HepG2 (cell line): ENCODE data around the gene GPATCH4. TPM values are rescaled to one million over a fixed set of nuclear protein-coding genes. Genes with fewer than 3 reads are reported as not detected.
A peak's percentile ranks its signal among the peaks of the same experiment; 100 is the strongest.

Source experiments
- CREM ChIP-seq, 2 experiments: sonication (generic) in 1 of 2; formaldehyde crosslinking in 1 of 2; IDR thresholded peaks; 2 replicates each; pipeline versions ENCODE4 v1.4.0 to v1.6.1; 2016 to 2020; ENCODE audit warnings: antibody characterized with exemption in 1 of 2, mild to moderate bottlenecking in 1 of 2, missing genetic modification reagents in 1 of 2
- HNF1A ChIP-seq, 2 experiments: sonication (generic) in 1 of 2; formaldehyde crosslinking in 1 of 2; IDR thresholded peaks; 2 replicates each; pipeline versions ENCODE4 v1.4.0 to v1.6.1; 2016 to 2020; ENCODE audit warnings: borderline replicate concordance in 1 of 2, low read depth in 1 of 2, mild to moderate bottlenecking in 1 of 2, missing genetic modification reagents in 1 of 2
- KMT2B ChIP-seq: IDR thresholded peaks from 2 replicates; pipeline ENCODE4 v1.6.1; 2016; ENCODE audit warnings: missing genetic modification reagents, missing compliant biosample characterization
- MAF1 ChIP-seq: sonication (generic); formaldehyde crosslinking; IDR thresholded peaks from 2 replicates; pipeline ENCODE4 v1.5.0; 2020; ENCODE audit warnings: missing genetic modification reagents, borderline replicate concordance
- RNF2 ChIP-seq: fragments of 450-650 bp; conservative IDR thresholded peaks from 2 replicates; pipeline ENCODE4 v1.6.1; 2016; ENCODE audit warnings: low read depth
- THAP8 ChIP-seq: sonication (generic); formaldehyde crosslinking; IDR thresholded peaks from 2 replicates; pipeline ENCODE4 v1.5.1; 2020; ENCODE audit warnings: missing genetic modification reagents, mild to moderate bottlenecking, borderline replicate concordance
- TRAFD1 ChIP-seq: sonication (generic); formaldehyde crosslinking; IDR thresholded peaks from 2 replicates; pipeline ENCODE4 v1.5.1; 2020; ENCODE audit warnings: missing genetic modification reagents, mild to moderate bottlenecking, borderline replicate concordance
- YEATS2 ChIP-seq: sonication (generic); formaldehyde crosslinking; IDR thresholded peaks from 2 replicates; pipeline ENCODE4 v1.4.0; 2020; ENCODE audit warnings: missing genetic modification reagents, borderline replicate concordance
- ZNF503 ChIP-seq: sonication (generic); formaldehyde crosslinking; IDR thresholded peaks from 2 replicates; pipeline ENCODE4 v1.4.0; 2020; ENCODE audit warnings: missing genetic modification reagents
- ZNF790 ChIP-seq: sonication (generic); formaldehyde crosslinking; IDR thresholded peaks from 2 replicates; pipeline ENCODE4 v1.8.0; 2022; ENCODE audit warnings: missing genetic modification reagents, mild to moderate bottlenecking, borderline replicate concordance
- ZSCAN20 ChIP-seq: sonication (generic); formaldehyde crosslinking; IDR thresholded peaks from 2 replicates; pipeline ENCODE4 v1.4.0; 2020; ENCODE audit warnings: missing genetic modification reagents, mild to moderate bottlenecking, borderline replicate concordance
- ZSCAN31 ChIP-seq: sonication (generic); formaldehyde crosslinking; IDR thresholded peaks from 2 replicates; pipeline ENCODE4 v1.5.0; 2020; ENCODE audit warnings: low read depth, mild to moderate bottlenecking, missing genetic modification reagents
- polyA plus RNA-seq, 8 experiments: library from polyadenylated mRNA; depleted of rRNA in 3 of 8; stranded (reverse) in 7 of 8; unstranded in 1 of 8; fragments of >200 nt; fragmentation: Illumina TruSeq in 4 of 8; extraction: Trizol in 4 of 8; gene quantifications; 2 replicates each; pipeline versions ENCODE4 v1.2.1 to v1.2.3, GENCODE V29; 2011 to 2016; ENCODE audit warnings: low read depth in 4 of 8, missing spikeins in 1 of 8, mixed read lengths in 1 of 8; ENCODE audit not compliant: insufficient read depth in 1 of 8
- total RNA-seq, 5 experiments: library from RNA; depleted of rRNA; stranded (reverse); fragments of >200 nt; fragmentation: Illumina TruSeq; extraction: Trizol; gene quantifications; 2 replicates each; pipeline ENCODE4 v1.2.3, GENCODE V29; 2016; ENCODE audit warnings: low read depth in 1 of 5
- TF ChIP-seq, protein P1 (sequence below): sonication (generic); formaldehyde crosslinking; IDR thresholded peaks from 2 replicates; pipeline ENCODE4 v1.4.0; 2020; ENCODE audit warnings: missing genetic modification reagents, borderline replicate concordance
- TF ChIP-seq, protein P2 (sequence below): sonication (generic); formaldehyde crosslinking; IDR thresholded peaks from 2 replicates; pipeline ENCODE4 v1.4.0; 2020; ENCODE audit warnings: mild to moderate bottlenecking, missing genetic modification reagents

The GPATCH4 gene
- total and polyA plus RNA-seq, 2 of the 13 experiments (the other 11 are each of a cell fraction or from before 2014, with no cell fraction given): 19.2 to 37.9 TPM

DNA sequence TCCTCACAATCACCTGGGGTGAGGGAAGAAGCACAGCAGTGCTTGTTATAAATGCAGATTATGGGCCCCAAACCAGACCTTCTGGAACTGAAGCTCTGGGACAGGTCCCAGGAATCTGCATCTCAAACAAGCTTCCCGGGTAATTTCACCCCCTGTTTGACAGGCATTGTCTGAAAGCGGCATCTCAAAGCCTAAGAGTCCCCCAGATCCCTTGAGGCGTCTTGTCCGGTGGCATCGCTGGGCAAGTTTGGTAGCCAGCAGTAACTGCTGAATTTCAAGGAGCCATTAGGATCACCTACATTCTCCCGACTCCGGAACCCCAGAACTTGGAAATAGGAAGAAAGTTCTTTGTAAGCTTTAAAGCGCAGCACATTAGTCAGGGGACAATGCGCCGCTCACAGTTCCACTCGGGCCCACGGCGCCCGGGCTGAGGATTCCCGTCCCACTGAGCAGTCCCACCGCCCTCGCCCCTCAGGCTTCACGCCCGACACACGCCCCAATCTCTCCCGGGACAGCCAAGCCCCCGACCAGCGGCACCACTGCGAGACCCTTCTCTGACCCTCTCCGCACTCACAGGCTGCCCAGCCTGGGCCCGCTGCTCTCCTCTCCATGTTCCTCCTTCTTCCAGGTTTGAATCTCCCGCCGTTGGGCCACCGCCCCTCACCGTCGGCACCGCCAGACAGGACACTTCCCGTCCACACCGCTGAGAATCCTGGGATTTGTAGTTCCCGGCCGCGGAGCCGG, 29.2 kb downstream of the GPATCH4 start, which contains the start of gene IQGAP3 (continued):
- TF ChIP-seq CREM (IDR thresholded peaks at IDR 0.05) (peak; percentile 84), CREM (CRISPR knock-in tag; IDR thresholded peaks at IDR 0.05) (no peak), MAF1 (CRISPR knock-in tag) (no peak), ZNF790 (no peak), YEATS2 (CRISPR knock-in tag) (peak; percentile 47; the same call in 1 of the 2 replicates), HNF1A (IDR thresholded peaks at IDR 0.05; ENCODE audit: low read depth) (no peak), HNF1A (CRISPR knock-in tag; IDR thresholded peaks at IDR 0.05; ENCODE audit: borderline replicate concordance) (no peak), TRAFD1 (no peak), KMT2B (CRISPR knock-in tag) (0 out of 2 replicates have a peak, but pooled peaks have one; percentile 34), RNF2 (no peak), ZNF503 (CRISPR knock-in tag) (no peak), ZSCAN31 (CRISPR knock-in tag) (0 out of 2 replicates have a peak, but pooled peaks have one; percentile 26), THAP8 (CRISPR knock-in tag) (0 out of 2 replicates have a peak, but pooled peaks have one; percentile 65), ZSCAN20 (CRISPR knock-in tag) (no peak)
- TF ChIP-seq, protein P1, sequence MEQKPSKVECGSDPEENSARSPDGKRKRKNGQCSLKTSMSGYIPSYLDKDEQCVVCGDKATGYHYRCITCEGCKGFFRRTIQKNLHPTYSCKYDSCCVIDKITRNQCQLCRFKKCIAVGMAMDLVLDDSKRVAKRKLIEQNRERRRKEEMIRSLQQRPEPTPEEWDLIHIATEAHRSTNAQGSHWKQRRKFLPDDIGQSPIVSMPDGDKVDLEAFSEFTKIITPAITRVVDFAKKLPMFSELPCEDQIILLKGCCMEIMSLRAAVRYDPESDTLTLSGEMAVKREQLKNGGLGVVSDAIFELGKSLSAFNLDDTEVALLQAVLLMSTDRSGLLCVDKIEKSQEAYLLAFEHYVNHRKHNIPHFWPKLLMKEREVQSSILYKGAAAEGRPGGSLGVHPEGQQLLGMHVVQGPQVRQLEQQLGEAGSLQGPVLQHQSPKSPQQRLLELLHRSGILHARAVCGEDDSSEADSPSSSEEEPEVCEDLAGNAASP: no peak
- TF ChIP-seq, protein P2, sequence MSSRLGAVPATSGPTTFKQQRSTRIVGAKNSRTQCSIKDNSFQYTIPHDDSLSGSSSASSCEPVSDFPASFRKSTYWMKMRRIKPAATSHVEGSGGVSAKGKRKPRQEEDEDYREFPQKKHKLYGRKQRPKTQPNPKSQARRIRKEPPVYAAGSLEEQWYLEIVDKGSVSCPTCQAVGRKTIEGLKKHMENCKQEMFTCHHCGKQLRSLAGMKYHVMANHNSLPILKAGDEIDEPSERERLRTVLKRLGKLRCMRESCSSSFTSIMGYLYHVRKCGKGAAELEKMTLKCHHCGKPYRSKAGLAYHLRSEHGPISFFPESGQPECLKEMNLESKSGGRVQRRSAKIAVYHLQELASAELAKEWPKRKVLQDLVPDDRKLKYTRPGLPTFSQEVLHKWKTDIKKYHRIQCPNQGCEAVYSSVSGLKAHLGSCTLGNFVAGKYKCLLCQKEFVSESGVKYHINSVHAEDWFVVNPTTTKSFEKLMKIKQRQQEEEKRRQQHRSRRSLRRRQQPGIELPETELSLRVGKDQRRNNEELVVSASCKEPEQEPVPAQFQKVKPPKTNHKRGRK (CRISPR knock-in tag): no peak
